Prostate gland (tissue), 2 donors: ENCODE measurements around the gene KL.

ENCODE experiments used
- POLR2A ChIP-seq: fragments of 450-650 bp; IDR thresholded peaks from one replicate; pipeline ENCODE4 v1.6.1; 2016; ENCODE audit warnings: antibody characterized with exemption, mild to moderate bottlenecking
- POLR2AphosphoS5 ChIP-seq: sonication (generic); formaldehyde crosslinking; IDR thresholded peaks from one replicate; pipeline ENCODE4 v1.6.1; 2017; ENCODE audit warnings: antibody characterized with exemption
- TF ChIP-seq, protein P1 (sequence below), 4 experiments: fragments of 200-600 bp in 2 of 4; fragments of 450-650 bp in 2 of 4; sonication (generic) in 2 of 4; IDR thresholded peaks; 1 replicate in 3 of 4; 2 replicates in 1 of 4; pipeline ENCODE4 v1.5.1; 2016 to 2019; ENCODE audit warnings: antibody characterized with exemption in 4 of 4, mild to moderate bottlenecking in 2 of 4, moderate library complexity in 2 of 4

DNA sequence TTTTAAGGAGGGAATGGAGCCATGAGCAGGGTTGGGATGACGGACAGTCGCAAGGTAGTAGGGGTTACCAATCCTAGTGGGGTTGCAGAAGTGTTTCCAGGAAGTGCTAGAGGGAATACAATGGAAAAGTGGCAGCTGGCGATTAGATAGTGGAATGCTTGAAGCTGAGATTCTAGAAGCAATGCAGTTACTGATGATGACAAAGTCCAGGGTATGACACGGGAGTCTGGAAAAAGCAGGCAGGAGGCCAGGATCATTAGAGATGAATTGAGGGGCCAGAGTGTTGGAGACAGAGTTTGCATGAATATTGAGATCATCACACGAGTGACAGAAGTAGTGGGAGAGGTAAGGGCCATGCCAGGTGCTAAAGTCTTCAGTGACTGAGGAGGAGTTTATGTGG, 17.3 kb upstream of the KL start:
- TF ChIP-seq, protein P1, sequence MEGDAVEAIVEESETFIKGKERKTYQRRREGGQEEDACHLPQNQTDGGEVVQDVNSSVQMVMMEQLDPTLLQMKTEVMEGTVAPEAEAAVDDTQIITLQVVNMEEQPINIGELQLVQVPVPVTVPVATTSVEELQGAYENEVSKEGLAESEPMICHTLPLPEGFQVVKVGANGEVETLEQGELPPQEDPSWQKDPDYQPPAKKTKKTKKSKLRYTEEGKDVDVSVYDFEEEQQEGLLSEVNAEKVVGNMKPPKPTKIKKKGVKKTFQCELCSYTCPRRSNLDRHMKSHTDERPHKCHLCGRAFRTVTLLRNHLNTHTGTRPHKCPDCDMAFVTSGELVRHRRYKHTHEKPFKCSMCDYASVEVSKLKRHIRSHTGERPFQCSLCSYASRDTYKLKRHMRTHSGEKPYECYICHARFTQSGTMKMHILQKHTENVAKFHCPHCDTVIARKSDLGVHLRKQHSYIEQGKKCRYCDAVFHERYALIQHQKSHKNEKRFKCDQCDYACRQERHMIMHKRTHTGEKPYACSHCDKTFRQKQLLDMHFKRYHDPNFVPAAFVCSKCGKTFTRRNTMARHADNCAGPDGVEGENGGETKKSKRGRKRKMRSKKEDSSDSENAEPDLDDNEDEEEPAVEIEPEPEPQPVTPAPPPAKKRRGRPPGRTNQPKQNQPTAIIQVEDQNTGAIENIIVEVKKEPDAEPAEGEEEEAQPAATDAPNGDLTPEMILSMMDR (IDR thresholded peaks at IDR 0.05), result no peak
- TF ChIP-seq POLR2A (no peak), POLR2AphosphoS5 (no peak)
